Smooth muscle cell (in vitro differentiated cells): Measurements from ENCODE around the gene NMB. TPM values are rescaled to one million over a fixed set of nuclear protein-coding genes. Genes with fewer than 3 reads are reported as not detected.

Experiments used
- DNase-seq: peaks from one replicate; lab custom pipeline; 2025; ENCODE audit not compliant: unreplicated experiment; lab: John Stamatoyannopoulos, UW
- H2AFZ ChIP-seq: fragments of 200-600 bp; sonication (generic); 2 replicates; pipeline ENCODE4 v1.6.0; 2016; ENCODE audit warnings: antibody characterized with exemption, low read depth, mild to moderate bottlenecking
- H3F3A ChIP-seq: fragments of 200-600 bp; sonication (generic); 2 replicates; pipeline ENCODE4 v1.6.0; 2017; ENCODE audit warnings: antibody characterized with exemption, low read depth
- H3K27ac ChIP-seq: fragments of 200-600 bp; sonication (generic); 2 replicates; pipeline ENCODE4 v1.5.1; 2016; ENCODE audit warnings: low read depth, mild to moderate bottlenecking
- H3K27me3 ChIP-seq: fragments of 200-600 bp; sonication (generic); 2 replicates; pipeline ENCODE4 v1.6.1; 2016; ENCODE audit warnings: low read depth, mild to moderate bottlenecking
- H3K36me3 ChIP-seq: fragments of 200-600 bp; sonication (generic); 2 replicates; pipeline ENCODE4 v1.5.1; 2016; ENCODE audit warnings: low read depth
- H3K4me1 ChIP-seq: fragments of 200-600 bp; sonication (generic); 2 replicates; pipeline ENCODE4 v1.5.1; 2016; ENCODE audit warnings: low read depth
- H3K4me2 ChIP-seq: fragments of 200-600 bp; sonication (generic); 2 replicates; pipeline ENCODE4 v1.6.0; 2016; ENCODE audit warnings: mild to moderate bottlenecking
- H3K4me3 ChIP-seq: fragments of 200-600 bp; sonication (generic); 2 replicates; pipeline ENCODE4 v1.5.1; 2016; ENCODE audit warnings: mild to moderate bottlenecking
- H3K79me2 ChIP-seq: fragments of 200-600 bp; sonication (generic); 2 replicates; pipeline ENCODE4 v1.6.0; 2016; ENCODE audit warnings: low read depth, mild to moderate bottlenecking
- H3K9ac ChIP-seq: fragments of 200-600 bp; sonication (generic); 2 replicates; pipeline ENCODE4 v1.6.0; 2016; ENCODE audit warnings: low read depth
- H3K9me3 ChIP-seq: fragments of 200-600 bp; sonication (generic); replicated peaks from 2 replicates; pipeline ENCODE4 v1.5.1; 2016; ENCODE audit warnings: low read depth
- H4K20me1 ChIP-seq: fragments of 200-600 bp; sonication (generic); 2 replicates; pipeline ENCODE4 v1.6.0; 2016; ENCODE audit warnings: low read depth
- CTCF ChIP-seq: fragments of 200-600 bp; sonication (generic); IDR thresholded peaks from 2 replicates; pipeline ENCODE4 v1.5.1; 2017; ENCODE audit warnings: borderline replicate concordance, mild to moderate bottlenecking, antibody characterized with exemption; ENCODE audit not compliant: insufficient read depth, poor library complexity, severe bottlenecking
- WGBS: methylation state at CpG from one replicate; pipeline ENCODE4 v1.1.7; 2016; ENCODE audit warnings: low lambda C conversion rate; 5-methylcytosine and 5-hydroxymethylcytosine counted together
- polyA plus RNA-seq: library from polyadenylated mRNA; unstranded; fragments of >200 nt; fragmentation: Nextera tagmentation; extraction: Ambion mirVana; gene quantifications from 2 replicates; pipeline ENCODE4 v1.2.1, GENCODE V29; 2016
- total RNA-seq: library from RNA; depleted of rRNA; stranded (reverse); fragments of >200 nt; gene quantifications from 2 replicates; pipeline ENCODE4 v1.2.3, GENCODE V29; 2014

Gene NMB
- total and polyA plus RNA-seq, 2 experiments from 2014 or later: 2.1 to 6.5 TPM

GRCh38 chr15:84659904-84660781 lies 2.1 kb upstream of the NMB start:
- Histone ChIP-seq H3K9ac (no peak overlapping the region), H4K20me1 (peaks cover 3% of the 10 kb centered on the region), H3K4me2 (no peak overlapping the region), H3F3A (peaks cover 8% of the 10 kb centered on the region), H3K79me2 (no peaks in the 10 kb centered on the region), H3K27me3 (no peaks in the 10 kb centered on the region), H3K4me3 (no peak overlapping the region), H3K27ac (no peak overlapping the region), H3K9me3 (no peaks in the 10 kb centered on the region), H2AFZ (no peak overlapping the region), H3K36me3 (no peaks in the 10 kb centered on the region), H3K4me1 (no peaks in the 10 kb centered on the region)
- no peak for TF ChIP-seq CTCF
- 85% methylated on average over 4 of the region's 4 CpGs for WGBS
- no peak for DNase-seq

- Histone ChIP-seq H3K36me3 (no peaks in the 10 kb centered on the region), H3K4me2 (peak overlapping the region; percentile 96), H3F3A (peaks cover 8% of the 10 kb centered on the region), H3K4me3 (peak overlapping the region; percentile 65), H3K79me2 (no peaks in the 10 kb centered on the region), H3K27me3 (no peaks in the 10 kb centered on the region), H2AFZ (no peak overlapping the region), H4K20me1 (peaks cover 3% of the 10 kb centered on the region), H3K9ac (no peak overlapping the region), H3K27ac (peak overlapping the region; percentile 56), H3K9me3 (no peaks in the 10 kb centered on the region), H3K4me1 (no peaks in the 10 kb centered on the region)
- TF ChIP-seq CTCF: no peak
- no peak for DNase-seq
- 56% methylated on average over 7 of the region's 7 CpGs for WGBS
These were observed 901 bp upstream of the NMB start for GRCh38 chr15:84658788-84659411.

GRCh38 chr15:84657748-84658079 lies 285 bp downstream of the NMB start:
- H3K9ac ChIP-seq: peak overlapping the region; percentile 84
- peak overlapping the region; percentile 59 for H2AFZ ChIP-seq
- WGBS: 22% methylated on average over 17 of the region's 17 CpGs
- no peak for TF ChIP-seq CTCF
- H3K79me2 ChIP-seq: peaks cover 10% of the 10 kb centered on the region
- no peak for DNase-seq
- H3K4me3 ChIP-seq: peak overlapping the region; percentile 65
- peak overlapping the region; percentile 96 for H3K4me2 ChIP-seq
- no peak overlapping the region for H3K27ac ChIP-seq
- H3K27me3 ChIP-seq: no peaks in the 10 kb centered on the region
- H3K4me1 ChIP-seq: peaks cover 8% of the 10 kb centered on the region
- no peaks in the 10 kb centered on the region for H3K36me3 ChIP-seq
- H3K9me3 ChIP-seq: no peaks in the 10 kb centered on the region
- peaks cover 3% of the 10 kb centered on the region for H4K20me1 ChIP-seq
- peaks cover 8% of the 10 kb centered on the region for H3F3A ChIP-seq
